Small intestine (tissue), 7 donors: ENCODE data around the gene UPF1. TPM values are rescaled to one million over a fixed set of nuclear protein-coding genes. Genes with fewer than 3 reads are reported as not detected.

Experiments
- DNase-seq, 2 donors: peaks; one replicate each; pipeline versions ENCODE4 v3.0.0 to v3.0.0-alpha.2; 2013
- FAIRE-seq: peaks from 2 replicates; lab custom pipeline; 2012; peaks lifted over from hg19 to GRCh38; lab: Jason Lieb, UNC
- H3K27ac ChIP-seq, 3 donors: one replicate each; pipeline ENCODE4 v1.5.1; 2013; ENCODE audit warnings: low read length in 2 of 3, mild to moderate bottlenecking in 2 of 3, control low read depth in 1 of 3, inconsistent platforms in 1 of 3, low read depth in 1 of 3, moderate library complexity in 1 of 3
- H3K27me3 ChIP-seq, 3 donors: one replicate each; pipeline ENCODE4 v1.6.1; 2013; ENCODE audit warnings: low read length in 3 of 3, inconsistent platforms in 1 of 3; ENCODE audit not compliant: control insufficient read depth in 3 of 3, insufficient read depth in 3 of 3
- H3K36me3 ChIP-seq, 3 donors: one replicate each; pipeline ENCODE4 v1.6.1; 2013; ENCODE audit warnings: low read length in 3 of 3, inconsistent platforms in 1 of 3, low read depth in 1 of 3, mild to moderate bottlenecking in 1 of 3, moderate library complexity in 1 of 3; ENCODE audit not compliant: control insufficient read depth in 3 of 3, insufficient read depth in 2 of 3
- H3K4me1 ChIP-seq, 3 donors: one replicate each; pipeline ENCODE4 v1.6.1; 2013; ENCODE audit warnings: low read length in 2 of 3, inconsistent platforms in 1 of 3, low read depth in 1 of 3, mild to moderate bottlenecking in 1 of 3, moderate library complexity in 1 of 3; ENCODE audit not compliant: control insufficient read depth in 3 of 3, insufficient read depth in 2 of 3
- H3K4me3 ChIP-seq, 3 donors: one replicate each; pipeline ENCODE4 v1.5.1; 2013; ENCODE audit warnings: low read length in 3 of 3, control low read depth in 1 of 3, inconsistent platforms in 1 of 3, low read depth in 1 of 3, mild to moderate bottlenecking in 1 of 3, moderate library complexity in 1 of 3
- H3K9me3 ChIP-seq, 2 donors: one replicate each; pipeline ENCODE4 v1.6.1; 2013; ENCODE audit warnings: low read depth in 1 of 2, low read length in 1 of 2; ENCODE audit not compliant: control insufficient read depth in 2 of 2, insufficient read depth in 1 of 2
- WGBS, 3 donors: extraction: QIAGEN DNeasy Blood & Tissue Kit; methylation state at CpG; one replicate each; pipeline ENCODE4 v1.1.7; 2013; 5-methylcytosine and 5-hydroxymethylcytosine counted together
- polyA plus RNA-seq, 4 donors: library from polyadenylated mRNA; stranded (reverse) in 3 of 4; unstranded in 1 of 4; fragments of 200-250 nt in 3 of 4; fragments of 120-200 nt in 1 of 4; gene quantifications; one replicate each; pipeline versions ENCODE4 v1.2.1 to v1.2.3, GENCODE V29; 2013
- donor health status: healthy with polysubstance abuse.
- donor health status: control.
- donor health status: control.
- donor health status: Bipolar disorder and iron deficiency.
- donor health status: healthy.

Gene UPF1
- polyA plus RNA-seq, 4 donors = 37.6 to 55.1 (median 41.8) TPM

DNA sequence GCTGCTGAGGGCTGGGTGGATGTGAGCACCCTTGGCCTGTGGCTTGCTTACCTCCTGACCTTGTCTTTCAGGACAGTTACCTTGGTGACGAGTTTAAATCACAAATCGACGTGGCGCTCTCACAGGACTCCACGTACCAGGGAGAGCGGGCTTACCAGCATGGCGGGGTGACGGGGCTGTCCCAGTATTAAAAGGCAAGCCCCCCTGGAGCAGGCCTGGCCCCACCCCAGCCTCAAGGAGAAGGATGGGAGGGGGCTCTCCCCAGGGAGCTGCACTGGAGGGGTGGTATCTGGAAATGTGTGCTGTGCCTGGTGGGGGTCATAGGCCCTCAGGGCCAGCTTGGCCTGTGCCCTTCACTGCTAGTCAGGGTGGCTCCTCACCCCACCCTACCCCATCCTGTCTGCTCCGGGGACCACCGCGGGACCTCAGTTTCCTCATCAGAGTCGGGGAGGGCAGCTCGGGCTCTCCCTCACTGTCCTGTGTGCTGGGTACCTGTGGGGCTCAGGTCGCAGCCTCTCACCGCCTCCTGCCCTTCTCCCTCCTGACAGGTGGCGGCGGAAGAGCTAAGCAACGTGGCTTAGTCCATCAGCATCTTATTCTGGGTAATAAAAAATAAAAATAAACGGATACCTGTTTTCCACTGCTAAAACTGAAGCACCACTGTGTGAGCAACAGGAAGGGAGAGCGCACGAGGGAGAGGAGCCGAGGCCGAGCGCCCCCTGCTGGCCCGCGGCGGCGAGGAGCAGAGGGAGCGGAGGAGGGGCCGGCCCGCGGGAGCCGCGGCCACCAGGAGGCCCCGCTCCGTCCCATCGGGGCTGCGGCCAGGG, 34.4 kb downstream of the UPF1 start:
- 39 to 46% (median 40%) methylated on average over 34 to 38 of the region's 38 CpGs for WGBS, 3 donors
- Histone ChIP-seq H3K4me1 (peaks cover 0 to 2% (median 0%) of the 10 kb centered on the region in 3 donors), H3K9me3 (no peaks in the 10 kb centered on the region), H3K36me3 (peaks cover 19 to 73% (median 31%) of the 10 kb centered on the region in 3 donors), H3K27me3 (peaks cover 0 to 25% (median 4%) of the 10 kb centered on the region in 3 donors), H3K4me3 (no peak overlapping the region), H3K27ac (no peak overlapping the region)
- peak; percentile 50 to 79 for DNase-seq
- no peak for FAIRE-seq

GRCh38 chr19:18866800-18867123, 35.0 kb downstream of the UPF1 start:
- DNase-seq (no peak), FAIRE-seq (no peak)
- H3K4me1 ChIP-seq = peaks cover 0 to 2% (median 0%) of the 10 kb centered on the region in 3 donors
- H3K36me3 ChIP-seq = peaks cover 19 to 67% (median 30%) of the 10 kb centered on the region in 3 donors
- H3K27ac ChIP-seq = no peak overlapping the region
- H3K4me3 ChIP-seq = no peak overlapping the region
- peaks cover 0 to 29% (median 10%) of the 10 kb centered on the region in 3 donors for H3K27me3 ChIP-seq
- no peaks in the 10 kb centered on the region for H3K9me3 ChIP-seq
- 73 to 77% (median 74%) methylated on average over 17 of the region's 17 CpGs for WGBS, 3 donors

DNA sequence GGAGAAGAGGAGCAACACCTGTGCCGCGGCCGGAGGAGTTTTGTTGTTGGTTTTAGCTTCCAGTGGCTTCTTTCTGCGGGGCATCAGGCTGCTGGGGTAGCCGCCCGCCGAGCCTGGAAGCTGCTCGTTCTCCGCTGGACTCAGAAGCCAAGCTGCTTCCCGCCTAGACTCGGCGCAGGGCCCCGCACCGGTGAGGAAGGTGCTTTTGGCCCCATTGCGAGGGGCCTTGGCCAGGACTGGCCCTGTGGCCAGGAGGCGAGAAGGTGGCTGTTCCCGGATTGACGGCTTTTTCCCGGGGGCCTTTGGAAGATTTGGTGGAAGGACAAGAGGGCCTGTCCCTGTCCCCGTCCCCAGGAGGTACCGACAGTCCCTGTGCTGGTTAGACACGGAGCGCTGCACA, 35.4 kb downstream of the UPF1 start:
- Histone ChIP-seq H3K4me3 (no peak overlapping the region), H3K27ac (no peak overlapping the region), H3K36me3 (peaks cover 16 to 63% (median 26%) of the 10 kb centered on the region in 3 donors), H3K4me1 (peaks cover 0 to 2% (median 0%) of the 10 kb centered on the region in 3 donors), H3K27me3 (peaks cover 0 to 29% (median 10%) of the 10 kb centered on the region in 3 donors), H3K9me3 (no peaks in the 10 kb centered on the region)
- no peak for DNase-seq
- FAIRE-seq = no peak
- WGBS, 3 donors = 95% methylated on average over 23 of the region's 23 CpGs

GRCh38 chr19:18867751-18868150, 36.0 kb downstream of the UPF1 start:
- 94 to 96% (median 96%) methylated on average over 19 to 23 of the region's 23 CpGs for WGBS, 3 donors
- H3K27me3 ChIP-seq = peaks cover 0 to 29% (median 10%) of the 10 kb centered on the region in 3 donors
- H3K4me3 ChIP-seq = no peak overlapping the region
- FAIRE-seq = no peak
- no peak overlapping the region for H3K27ac ChIP-seq
- no peak for DNase-seq
- peaks cover 0 to 2% (median 0%) of the 10 kb centered on the region in 3 donors for H3K4me1 ChIP-seq
- peaks cover 14 to 57% (median 24%) of the 10 kb centered on the region in 3 donors for H3K36me3 ChIP-seq
- no peaks in the 10 kb centered on the region for H3K9me3 ChIP-seq

DNA sequence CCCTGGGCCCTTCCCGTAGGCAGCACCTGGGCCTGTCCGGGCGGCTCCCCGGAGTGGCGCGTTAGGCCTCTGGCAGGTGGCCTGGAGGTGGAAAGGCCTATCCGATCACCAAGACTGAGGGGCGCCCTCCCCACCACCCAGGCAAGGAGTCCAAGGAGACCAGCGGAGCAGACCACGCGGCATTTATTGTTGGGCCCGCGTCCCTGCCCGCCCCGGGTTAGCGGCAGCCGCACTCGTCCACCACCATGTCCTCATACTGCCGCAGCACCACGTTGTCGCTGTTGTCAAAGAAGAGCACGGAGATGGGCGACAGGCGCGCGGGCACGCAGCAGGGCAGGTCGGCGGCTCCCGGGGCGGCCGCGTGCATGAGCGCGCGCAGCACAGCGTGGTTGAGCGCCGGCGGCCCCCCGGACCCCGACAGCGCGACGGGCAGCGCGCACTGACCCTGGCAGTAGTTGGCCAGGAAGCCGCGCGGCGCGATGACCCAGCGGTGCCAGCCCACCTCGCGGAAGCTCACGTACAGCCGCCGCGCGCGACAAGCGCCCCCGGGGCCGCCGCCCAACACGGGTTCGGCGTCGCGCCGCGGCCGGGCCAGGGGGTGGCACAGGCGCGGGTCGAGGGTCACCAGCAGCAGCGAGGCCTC, 36.7 kb downstream of the UPF1 start:
- Histone ChIP-seq H3K36me3 (peaks cover 12 to 50% (median 16%) of the 10 kb centered on the region in 3 donors), H3K4me1 (peaks cover 0 to 2% (median 0%) of the 10 kb centered on the region in 3 donors), H3K27ac (no peak overlapping the region), H3K4me3 (peak overlapping the region in 1 of 3 donors; percentile 1), H3K27me3 (peaks cover 0 to 29% (median 10%) of the 10 kb centered on the region in 3 donors), H3K9me3 (no peaks in the 10 kb centered on the region)
- 44 to 73% (median 53%) methylated on average over 58 to 77 of the region's 77 CpGs for WGBS, 3 donors
- DNase-seq = peak in 1 of 2 donors; percentile 53
- FAIRE-seq = no peak

DNA sequence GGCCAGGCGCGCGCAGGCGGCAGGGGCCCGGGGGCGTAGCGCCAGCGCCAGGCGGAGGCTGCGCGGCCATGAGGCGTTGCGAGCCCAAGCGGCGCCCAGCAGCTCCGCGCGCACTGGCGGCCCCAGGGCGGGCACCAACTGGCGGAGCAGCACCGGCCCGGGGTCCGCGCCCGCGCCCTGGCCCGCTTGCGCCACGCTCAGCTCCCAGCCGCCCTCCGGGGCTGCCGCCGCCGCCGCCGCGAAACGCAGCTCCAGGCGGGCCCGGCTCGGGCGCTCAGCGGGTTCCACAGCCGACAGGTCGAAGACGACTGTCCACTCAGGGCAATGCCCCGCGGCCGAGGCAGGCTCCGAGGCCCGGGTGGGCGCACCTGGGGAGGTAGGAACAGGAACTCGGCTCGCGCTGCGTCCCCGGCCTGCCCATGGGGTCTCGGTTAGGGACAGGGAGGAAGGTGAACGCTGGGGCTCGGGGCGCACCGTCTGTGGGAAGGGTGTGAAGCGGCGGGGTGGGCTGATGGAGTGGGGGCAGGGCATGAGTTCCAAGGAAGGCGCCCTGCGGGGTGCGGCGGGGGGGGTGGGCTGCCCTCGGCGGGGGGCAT, 37.4 kb downstream of the UPF1 start:
- Histone ChIP-seq H3K27ac (no peak overlapping the region), H3K4me3 (no peak overlapping the region), H3K27me3 (peaks cover 0 to 29% (median 10%) of the 10 kb centered on the region in 3 donors), H3K36me3 (peaks cover 9 to 44% (median 16%) of the 10 kb centered on the region in 3 donors), H3K4me1 (peaks cover 0 to 2% (median 0%) of the 10 kb centered on the region in 3 donors), H3K9me3 (no peaks in the 10 kb centered on the region)
- DNase-seq (peak in 1 of 2 donors; percentile 60), FAIRE-seq (no peak)
- 10 to 52% (median 51%) methylated on average over 21 to 71 of the region's 71 CpGs for whole genome bisulfite sequencing, 3 donors

DNA sequence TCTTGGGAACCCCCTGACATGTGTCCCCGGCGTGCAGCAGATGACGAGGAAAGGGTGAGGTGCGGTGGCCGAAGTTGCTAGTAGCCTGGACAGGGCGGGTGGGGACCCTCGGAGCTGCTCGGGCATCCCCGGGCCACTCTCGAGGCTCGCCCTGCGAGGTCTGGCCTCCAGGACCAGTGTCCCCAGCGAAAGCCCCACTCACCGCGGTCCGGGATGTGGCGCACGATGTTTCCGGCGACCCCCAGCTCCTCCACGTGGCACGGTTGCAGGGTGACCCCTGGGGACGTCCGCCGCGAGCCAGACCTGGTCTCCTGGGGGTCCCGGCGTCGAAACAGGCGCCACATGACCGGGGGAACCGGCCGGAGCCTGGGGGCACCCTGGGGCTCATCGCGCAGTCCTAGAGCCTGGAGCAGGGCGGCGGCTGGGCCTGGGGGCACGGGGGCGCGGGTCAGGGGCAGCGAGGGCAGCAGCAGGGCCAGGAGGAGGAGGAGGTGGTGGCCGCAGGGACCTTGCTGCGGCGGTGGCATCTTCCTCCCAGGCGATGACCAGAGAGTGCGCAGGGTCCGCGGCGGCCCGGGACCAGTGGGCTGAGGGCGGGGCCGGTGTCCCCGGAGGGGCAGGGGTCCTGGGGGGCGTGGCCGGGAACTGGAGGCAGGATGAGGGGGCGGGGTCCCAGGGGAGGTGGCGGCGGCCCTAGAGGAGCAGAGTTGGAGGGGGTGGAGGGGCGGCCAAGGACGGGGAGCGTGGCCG, 38.2 kb downstream of the UPF1 start:
- Histone ChIP-seq H3K27me3 (peaks cover 0 to 29% (median 10%) of the 10 kb centered on the region in 3 donors), H3K4me1 (peaks cover 0 to 2% (median 0%) of the 10 kb centered on the region in 3 donors), H3K4me3 (no peak overlapping the region), H3K36me3 (peaks cover 9 to 35% (median 14%) of the 10 kb centered on the region in 3 donors), H3K27ac (no peak overlapping the region), H3K9me3 (no peaks in the 10 kb centered on the region)
- no peak for DNase-seq
- no peak for FAIRE-seq
- 11 to 26% (median 18%) methylated on average over 38 to 62 of the region's 62 CpGs for WGBS, 3 donors
